NCI-H226 (cell line): Measurements from ENCODE around the gene LHPP.

ENCODE experiments used
- DNase-seq: peaks from one replicate; pipeline ENCODE4 v3.0.0-alpha.2; 2015

The LHPP gene

DNA sequence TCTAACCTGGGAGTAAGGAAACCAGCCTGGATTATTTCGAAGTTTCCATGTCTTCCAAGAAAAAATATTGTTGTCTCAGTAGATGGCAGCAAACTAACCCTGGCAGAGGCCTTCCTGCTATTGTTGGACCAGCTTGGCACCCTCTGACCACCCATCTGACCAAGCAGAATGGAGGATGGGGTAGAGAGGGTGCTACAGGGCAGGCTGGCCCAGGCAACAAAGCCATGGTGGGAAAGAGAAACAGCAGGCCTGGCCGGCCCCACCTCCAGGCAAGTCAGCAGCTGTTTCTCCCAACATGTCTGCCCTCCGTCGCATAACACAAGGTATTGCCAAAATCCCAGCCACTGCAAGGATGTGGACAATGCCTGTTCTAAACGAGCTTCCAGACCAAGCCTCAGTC is 187.6 kb downstream of the LHPP start:
- DNase-seq, result no peak

DNA sequence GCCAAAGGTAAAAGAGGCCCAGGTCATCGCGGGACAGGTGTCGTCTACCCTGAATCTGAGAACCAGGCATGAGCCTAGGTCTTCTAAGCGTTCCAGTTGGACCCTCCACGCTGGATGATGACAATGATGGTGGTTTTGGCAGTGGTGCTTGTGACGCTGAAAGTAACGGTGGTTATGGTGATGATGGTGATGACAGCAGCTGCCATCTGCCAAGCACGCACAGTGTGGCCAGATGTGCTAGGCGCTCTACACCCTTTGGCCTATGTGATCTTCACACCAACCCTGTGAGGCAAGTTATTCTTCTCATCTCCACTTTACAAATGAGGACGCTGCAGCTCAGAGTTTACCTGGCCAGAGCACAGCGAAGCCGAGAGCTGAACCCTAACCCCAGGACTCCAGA is 188.6 kb downstream of the LHPP start:
- no peak for DNase-seq

DNA sequence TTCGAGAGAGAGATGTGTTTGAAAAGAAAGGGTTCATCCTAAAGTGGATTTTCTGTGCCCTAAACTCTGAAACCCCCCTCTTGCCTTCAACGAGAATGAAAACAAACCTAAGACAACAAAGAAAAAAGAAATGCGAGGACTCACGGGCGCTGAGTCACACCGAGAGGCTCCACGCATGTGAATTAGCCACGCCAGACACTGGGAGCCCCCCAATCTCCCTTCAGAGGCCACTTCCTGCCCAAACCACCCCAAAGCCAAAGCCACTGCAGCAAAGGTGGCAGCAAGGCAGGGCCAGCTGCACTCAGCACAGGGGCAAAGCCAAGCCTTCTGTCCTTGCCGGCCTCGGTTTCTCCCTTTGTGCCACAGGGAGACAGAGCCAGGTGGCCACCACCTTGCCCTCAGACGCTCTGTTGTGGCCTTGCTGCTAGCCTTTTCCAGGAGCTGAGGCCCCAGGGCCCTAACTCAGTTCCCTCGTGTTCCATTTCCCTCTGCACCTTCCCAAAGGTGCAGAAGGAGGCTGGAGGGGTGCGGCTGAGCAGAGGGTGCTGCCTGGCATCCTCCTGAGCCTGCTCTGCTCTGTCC is 189.3 kb downstream of the LHPP start:
- no peak for DNase-seq

DNA sequence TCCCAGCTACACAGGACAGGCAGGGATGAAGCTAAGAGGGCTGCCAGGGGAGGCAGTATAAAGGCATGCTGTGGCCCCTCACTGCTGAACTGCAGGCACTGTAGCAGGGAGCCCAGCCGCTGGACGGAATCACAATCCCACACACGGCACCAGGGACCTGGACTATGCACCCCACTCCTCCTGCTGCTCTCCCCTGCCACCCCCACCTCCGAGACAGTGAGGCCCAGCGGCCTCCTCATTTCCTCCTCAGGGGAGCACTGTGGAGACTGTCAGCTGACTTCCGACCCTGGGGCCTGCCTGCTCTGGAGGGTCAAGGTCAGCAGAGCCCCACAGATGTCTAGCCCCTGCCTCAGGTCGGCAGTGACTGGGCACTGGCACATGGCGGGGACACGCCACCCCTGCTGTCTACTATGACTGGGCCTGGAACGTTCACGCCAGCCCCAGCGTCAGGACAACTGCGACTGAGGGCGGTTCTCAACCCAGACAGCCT is 189.8 kb downstream of the LHPP start:
- DNase-seq, result no peak

DNA sequence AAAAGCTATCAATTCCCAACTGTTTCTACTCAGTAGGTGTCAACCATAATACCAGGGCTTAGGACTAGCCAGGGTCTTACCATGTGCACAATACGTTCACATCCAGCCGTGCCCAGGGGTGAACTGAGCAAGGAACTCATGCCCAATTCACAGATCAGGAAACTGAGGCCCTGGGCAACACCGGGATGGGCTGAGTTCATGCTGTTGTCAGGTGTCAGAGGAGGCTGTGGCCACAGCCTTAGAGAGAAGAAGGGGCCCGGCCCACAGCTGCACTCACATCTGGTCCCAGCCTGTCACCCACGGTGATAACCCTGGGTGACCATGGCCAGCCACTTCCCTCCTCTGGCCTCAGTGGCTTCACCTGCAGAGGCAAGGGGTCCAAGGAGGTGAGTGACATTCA is 190.6 kb downstream of the LHPP start:
- no peak for DNase-seq

DNA sequence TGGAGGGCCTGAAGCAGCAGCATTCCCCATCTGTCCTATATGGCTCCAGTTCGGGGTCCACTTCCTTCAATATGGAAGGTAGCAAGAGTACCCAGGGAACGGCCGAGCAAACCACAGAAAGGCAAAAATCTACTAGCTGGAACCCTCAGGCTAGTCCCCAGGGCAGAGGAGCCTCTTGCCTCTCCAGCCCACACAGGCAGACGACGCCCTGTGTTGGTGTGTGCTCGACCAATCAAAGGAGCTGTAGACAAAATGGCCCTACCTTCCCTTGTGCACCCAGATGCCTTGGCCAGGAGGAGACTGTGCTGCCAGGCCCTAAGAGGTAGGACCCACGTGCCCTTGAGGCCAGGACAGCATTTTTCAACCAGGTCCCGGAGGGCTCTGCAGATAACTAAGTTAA is 191.1 kb downstream of the LHPP start:
- no peak for DNase-seq

DNA sequence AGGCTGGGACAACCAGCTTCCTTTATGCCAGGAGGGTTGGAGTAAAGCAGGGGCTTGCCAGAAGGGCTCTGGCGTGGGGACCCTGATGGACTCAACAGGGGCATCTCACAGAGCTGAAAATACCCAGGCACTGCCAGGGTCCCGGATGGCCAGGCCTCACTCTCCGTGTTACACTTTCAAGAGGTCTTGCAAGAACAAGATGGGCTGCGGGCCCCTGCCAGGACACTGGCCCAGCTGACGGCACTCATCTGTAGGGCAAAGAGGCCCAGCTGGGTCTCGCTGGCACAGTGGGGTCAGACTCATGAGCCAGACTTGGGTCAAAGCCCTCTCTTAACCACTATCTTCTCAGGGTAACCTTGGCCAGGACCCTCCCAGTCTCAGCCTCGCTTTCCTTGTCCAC is 191.7 kb downstream of the LHPP start:
- DNase-seq, result no peak

DNA sequence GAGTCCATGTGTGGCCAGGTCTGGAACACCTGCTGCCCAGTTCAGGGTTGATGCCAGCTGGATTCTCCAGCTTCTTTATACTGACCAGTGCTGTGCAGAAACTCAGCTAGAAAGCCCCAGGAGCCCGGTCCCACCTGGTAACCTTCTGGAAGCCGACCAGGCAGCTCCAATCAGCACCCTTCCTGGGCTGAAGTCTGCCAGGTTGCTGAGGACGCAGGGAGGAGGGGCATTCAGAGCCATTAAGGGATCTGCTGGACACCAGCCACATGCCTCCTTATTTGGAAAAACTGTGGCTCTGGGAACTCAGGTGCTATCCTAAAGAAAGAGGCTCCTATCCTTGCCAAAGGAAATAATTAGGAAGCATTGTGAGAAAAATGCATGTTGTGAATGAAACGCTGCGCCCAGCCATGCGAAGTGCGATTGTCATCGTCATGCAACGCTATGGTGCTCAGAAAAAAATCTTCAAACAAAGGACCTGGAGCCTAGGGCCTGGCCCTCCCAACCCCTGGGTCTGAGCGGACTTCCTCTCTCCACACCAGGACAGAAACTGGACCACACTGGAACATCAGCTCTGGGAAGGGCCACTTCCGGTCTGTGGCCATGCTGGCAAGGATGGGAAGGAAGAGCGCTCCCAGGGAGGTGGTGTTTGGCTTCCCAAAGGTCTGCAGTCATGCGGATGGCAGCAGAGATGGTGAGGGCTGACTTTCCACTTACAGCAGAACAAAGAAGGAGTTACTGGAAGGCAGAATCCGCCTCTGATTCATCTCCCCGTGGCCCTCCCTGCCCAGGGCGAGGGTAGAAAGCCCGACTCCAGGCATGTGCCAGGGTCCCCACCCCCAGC is 192.4 kb downstream of the LHPP start:
- no peak for DNase-seq

DNA sequence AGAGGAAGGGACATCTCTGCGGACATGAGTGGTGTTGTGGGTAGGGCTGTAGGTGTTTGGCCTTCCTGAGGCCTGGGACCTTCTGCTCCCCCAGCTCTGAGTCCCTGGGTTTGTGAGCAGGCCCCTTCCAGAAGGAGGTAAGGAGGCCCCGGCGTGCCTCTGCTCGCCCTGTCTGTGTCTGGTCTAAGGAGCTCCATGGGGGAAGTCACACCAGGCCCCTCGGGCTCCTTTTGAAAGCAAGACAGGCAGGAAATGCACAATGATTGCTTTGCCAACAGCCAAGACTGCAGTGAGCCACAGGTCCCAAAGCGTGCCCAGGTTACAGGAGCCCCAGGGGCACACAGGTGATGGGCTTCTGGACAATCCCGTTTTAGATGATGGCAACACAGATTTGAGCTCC is 193.1 kb downstream of the LHPP start:
- DNase-seq, result no peak

DNA sequence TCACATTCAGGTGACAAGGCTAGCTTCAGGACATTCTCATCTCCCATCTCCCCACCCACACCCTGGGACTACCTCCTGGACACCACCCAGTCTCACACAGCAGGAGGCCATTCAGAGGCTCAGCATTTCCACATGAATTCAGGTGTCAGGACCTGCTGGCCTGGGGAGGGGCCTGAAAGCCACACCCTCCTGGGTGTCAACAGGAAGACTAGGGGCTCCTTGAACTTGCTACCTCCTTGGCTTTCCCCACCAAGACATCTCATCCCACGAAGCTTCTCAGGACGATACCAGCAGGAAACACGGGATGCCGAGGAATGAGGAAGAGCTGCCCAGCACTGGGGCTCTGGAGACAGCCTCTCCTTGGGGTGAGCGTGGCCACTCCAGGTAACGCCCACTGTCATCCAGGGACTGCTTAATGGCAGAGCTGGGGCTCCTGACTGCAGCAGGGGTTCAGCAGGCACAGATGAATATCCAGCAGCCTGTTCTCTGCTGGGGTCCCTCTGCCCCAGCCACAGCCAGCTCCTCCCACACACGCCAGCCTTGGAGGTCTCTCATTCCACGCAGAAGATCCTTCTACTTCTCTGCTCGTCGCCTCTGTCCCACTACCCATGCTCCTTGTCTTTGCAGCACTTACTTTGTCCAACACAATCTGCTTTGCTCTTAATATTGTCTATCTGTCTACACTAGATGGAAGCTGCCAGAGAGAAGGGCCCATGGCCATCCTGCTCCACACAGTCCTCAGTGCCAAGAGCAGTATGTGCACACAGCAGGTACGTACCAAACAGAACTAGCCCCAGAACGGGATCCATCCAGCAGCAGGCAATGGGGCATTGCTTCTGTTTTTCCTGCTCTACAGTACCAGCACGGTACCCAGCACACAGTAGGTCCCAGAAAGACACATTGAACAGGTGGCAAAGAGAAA is 193.8 kb downstream of the LHPP start:
- DNase-seq, result no peak

DNA sequence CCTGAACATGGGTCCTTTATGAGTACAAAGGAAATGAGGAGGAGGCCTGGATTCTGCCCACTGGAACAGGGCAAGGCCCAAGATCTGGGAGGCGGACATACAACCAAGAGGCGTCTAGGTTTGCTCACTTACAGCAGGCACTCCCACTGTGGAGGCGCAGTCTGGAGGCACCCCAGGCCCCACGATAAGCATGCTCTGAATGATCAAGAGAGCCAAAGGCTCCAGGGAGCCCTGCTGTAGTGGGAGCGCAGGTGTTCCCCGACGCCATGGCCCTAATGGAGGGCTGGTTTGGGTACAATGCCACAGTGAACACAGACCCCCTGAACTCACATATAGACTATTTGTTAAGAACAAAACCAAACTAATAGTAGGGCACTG is 194.5 kb downstream of the LHPP start:
- DNase-seq, result no peak

DNA sequence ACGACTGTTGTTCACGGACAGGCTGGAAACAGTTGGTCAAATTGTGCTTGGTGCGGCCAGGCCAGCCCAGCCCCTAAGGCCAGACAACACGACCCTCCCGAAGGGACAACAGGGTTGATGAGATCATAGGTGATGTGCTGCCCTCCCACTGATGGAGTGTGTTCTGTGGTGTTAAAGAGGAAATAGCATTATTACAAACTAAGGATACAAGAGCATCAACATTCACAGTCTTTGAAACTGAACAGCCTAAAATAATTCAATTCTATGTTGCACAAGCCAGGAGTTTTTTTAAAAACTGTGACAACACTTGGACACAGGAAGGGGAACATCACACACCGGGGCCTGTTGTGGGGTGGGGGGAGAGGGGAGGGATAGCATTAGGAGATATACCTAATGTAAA is 194.9 kb downstream of the LHPP start:
- no peak for DNase-seq

DNA sequence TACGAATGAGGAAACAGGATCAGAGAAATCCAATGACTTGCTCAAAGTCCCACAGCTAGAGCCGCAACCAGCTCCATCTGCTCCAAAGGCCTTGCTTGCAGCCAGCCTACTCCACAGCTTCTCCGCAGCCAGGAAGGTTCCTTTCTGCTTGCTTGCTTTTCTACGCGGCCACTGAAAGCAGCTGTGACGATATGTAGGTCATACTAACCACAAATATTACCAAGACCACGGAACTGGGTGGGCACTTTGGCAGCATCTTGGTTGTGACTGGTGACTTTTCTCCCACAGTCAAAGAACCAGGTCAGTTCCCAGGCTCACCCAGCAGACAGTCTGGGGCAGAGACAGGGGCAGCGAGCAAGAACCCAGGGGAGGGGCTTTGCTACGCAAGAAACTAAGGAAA is 196.2 kb downstream of the LHPP start:
- DNase-seq, result no peak

DNA sequence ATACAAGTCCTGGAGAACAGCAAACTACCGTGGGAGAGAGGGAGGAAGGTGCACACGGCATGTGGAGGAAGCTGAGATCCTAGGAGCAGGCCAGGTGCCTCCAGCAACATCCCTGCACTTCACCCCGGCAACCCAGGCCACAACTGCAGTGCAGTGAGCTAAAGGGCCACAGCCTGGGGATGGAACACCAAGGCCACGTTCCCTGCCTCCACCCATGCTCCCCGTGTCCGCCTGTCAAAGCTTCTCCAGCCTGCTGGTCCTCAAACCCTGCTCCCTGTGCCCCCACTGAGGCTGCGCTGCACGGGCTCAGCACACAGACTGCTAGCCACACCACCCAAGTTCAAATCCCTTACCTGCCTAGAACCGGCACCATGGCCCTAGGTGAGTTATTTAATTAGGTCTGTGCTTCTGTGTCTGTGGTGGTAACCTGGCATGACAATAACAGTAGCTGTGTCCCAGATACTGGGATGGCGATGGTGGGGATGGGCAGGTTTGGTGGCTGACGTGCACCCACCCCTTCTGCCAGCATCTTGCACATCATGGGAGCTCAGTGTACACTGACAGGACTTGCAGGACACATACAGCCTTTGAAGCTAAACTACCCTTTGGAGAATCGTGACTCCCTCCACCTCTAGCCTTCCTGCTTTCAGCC is 197.1 kb downstream of the LHPP start:
- no peak for DNase-seq

DNA sequence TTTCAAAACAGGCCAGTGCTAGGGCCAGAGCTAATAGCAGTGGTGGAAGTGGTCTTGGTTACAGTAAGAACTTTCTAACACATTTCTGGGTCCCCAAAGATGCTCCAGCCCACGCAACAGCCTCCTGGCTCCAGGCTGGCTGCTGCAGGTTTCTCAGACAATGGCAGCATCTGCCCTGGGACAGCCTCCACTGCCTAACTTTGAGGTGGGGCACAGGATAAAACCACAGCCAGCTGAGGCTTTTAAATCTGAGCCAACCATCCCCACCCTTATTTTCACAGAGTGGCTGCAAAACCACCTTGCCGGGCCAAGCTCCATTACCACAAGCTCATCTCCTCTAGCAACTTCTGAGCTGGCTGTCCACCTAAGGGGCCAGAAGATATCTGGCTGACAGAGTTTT is 197.8 kb downstream of the LHPP start:
- DNase-seq, result no peak

DNA sequence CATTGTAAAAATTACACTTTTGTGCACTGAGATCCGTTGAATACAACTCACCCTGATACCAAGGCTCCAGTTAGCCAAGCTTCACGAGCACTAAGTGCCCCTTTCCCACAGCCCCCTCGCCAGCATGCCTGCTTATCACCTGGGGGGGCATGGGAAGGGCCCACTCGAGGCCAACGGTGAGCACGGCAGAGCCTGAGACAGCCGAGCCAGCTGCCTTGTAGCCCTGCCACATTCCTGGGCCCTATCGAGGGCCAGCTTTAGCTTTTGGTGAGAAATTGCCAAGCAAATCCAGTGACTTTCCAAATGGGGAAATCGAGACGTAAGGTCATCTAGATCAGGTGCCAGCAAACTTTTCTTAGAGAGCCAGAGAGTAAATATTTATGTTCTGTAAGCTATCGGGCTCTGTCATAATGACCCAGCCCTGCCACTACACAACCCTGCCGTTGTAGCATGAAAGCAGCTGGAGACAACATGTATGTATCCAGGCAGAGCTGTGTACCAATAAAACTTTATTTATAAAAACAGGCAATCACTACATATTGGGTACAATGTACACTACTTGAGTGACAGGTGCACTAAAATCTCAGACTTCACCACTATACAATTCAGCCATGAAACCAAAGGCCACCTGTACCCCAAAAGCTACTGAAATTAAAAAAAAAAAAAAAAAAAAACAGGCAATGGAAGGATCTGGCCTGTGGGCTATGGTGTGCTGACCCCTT is 198.9 kb downstream of the LHPP start:
- DNase-seq, result no peak

DNA sequence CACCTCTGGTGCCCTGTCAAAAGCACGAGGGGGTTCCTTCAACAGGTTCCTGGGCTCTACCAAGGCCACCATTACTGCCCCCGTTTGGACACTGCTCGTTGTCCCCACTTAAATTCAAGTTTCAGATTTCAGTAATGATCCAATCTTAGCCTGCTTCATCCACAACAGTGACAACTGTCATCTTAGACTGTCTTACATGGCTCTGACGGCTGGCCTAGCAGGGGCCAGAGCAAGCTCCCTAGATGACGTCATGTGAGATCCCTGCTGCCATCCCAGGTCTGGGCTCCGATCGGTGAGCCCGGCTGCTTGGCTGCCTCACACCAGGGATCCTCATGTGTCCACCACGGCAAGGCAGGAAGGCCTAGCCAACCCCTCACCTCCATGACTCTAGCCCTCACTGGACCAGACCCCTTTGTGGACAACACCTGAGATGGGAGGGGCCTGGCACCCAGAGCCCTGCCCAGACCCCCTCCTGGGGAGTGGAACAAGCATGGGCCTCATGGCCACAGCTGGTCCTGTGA is 200.1 kb downstream of the LHPP start:
- DNase-seq, result no peak

DNA sequence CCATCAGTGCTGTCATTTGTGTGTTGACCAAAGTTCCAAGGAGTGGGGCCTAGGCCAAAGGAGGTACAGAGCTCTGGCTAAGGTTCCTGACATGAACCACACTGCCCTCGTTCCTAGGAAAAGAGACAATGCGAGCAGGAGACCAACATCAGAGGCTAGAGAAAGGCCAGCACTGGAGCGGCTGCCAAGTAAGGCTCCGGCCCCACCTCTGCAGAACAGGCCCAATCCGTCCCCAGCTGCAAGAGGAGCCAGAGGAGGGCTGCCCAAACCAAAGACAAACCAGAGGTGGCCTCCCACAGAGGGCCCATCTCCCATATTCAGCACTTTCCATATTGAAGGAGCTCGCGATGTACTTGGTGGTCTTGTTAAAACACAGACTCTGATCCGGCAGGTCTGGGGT is 201.6 kb downstream of the LHPP start:
- no peak for DNase-seq
